ENCODE results near the gene SPATA12.
"Not testable (repeated sequence)": the region's sequence is repeated elsewhere in the genome, so short reads cannot be mapped to it uniquely, and the experiment has no call there.

The SPATA12 gene

GRCh38 chr3:57053122-57053521 lies 7.3 kb upstream of the SPATA12 start:
- no peak for DNase-seq

- DNase-seq, result no peak
Observed at GRCh38 chr3:57057351-57057750, 3.1 kb upstream of the SPATA12 start.

- no peak for DNase-seq
Observed at GRCh38 chr3:57059411-57059810, 1.1 kb upstream of the SPATA12 start.

GRCh38 chr3:57061556-57061955 lies 1.1 kb downstream of the SPATA12 start:
- DNase-seq, result no peak

GRCh38 chr3:57062101-57062631 lies 1.7 kb downstream of the SPATA12 start:
- no peak for DNase-seq

GRCh38 chr3:57063032-57063431 lies 2.6 kb downstream of the SPATA12 start:
- no peak for DNase-seq

- no peak for DNase-seq
Observed at GRCh38 chr3:57064001-57064400, 3.5 kb downstream of the SPATA12 start.

GRCh38 chr3:57064572-57064971 lies 4.1 kb downstream of the SPATA12 start:
- no peak for DNase-seq

GRCh38 chr3:57065588-57065987 lies 5.1 kb downstream of the SPATA12 start:
- no peak for DNase-seq

- no peak for DNase-seq
Observed at GRCh38 chr3:57066471-57066870, 6.0 kb downstream of the SPATA12 start.

GRCh38 chr3:57068437-57069089 lies 8.1 kb downstream of the SPATA12 start:
- DNase-seq, result no peak

- DNase-seq, result no peak
Observed at GRCh38 chr3:57069503-57069902, 9.0 kb downstream of the SPATA12 start.

GRCh38 chr3:57073628-57074027 lies 13.2 kb downstream of the SPATA12 start:
- DNase-seq, result no peak

- no peak for DNase-seq
Observed at GRCh38 chr3:57074135-57074534, 13.7 kb downstream of the SPATA12 start.

- no peak for DNase-seq
Observed at GRCh38 chr3:57076422-57076951, 16.0 kb downstream of the SPATA12 start.

- DNase-seq, result no peak
Observed at GRCh38 chr3:57077630-57078343, 17.3 kb downstream of the SPATA12 start.

- DNase-seq, result peak; percentile 8
Observed at GRCh38 chr3:57078344-57078634, 17.8 kb downstream of the SPATA12 start.

- no peak for DNase-seq
Observed at GRCh38 chr3:57078635-57079473, 18.4 kb downstream of the SPATA12 start.

GRCh38 chr3:57079474-57079831 lies 19.0 kb downstream of the SPATA12 start:
- no peak for DNase-seq

GRCh38 chr3:57080171-57080570 lies 19.7 kb downstream of the SPATA12 start:
- DNase-seq, result no peak

- no peak for DNase-seq
Observed at GRCh38 chr3:57081173-57081572, 20.7 kb downstream of the SPATA12 start.

- no peak for DNase-seq
Observed at GRCh38 chr3:57082481-57082880, 22.0 kb downstream of the SPATA12 start.

- not testable (repeated sequence) for DNase-seq
Observed at GRCh38 chr3:57083266-57083995, 23.0 kb downstream of the SPATA12 start.

All from central memory CD4-positive, alpha-beta T cell (primary cell).